NB4 (cell line): Measurements from ENCODE around the gene TNXB.

Source experiments
- MAX ChIP-seq: IDR thresholded peaks from 2 replicates; pipeline ENCODE4 v1.6.1; 2011; ENCODE audit warnings: low read depth, low read length
- POLR2A ChIP-seq: IDR thresholded peaks from 2 replicates; pipeline ENCODE4 v1.6.1; 2011; ENCODE audit warnings: mild to moderate bottlenecking; ENCODE audit not compliant: insufficient read length; ENCODE audit errors: extremely low read depth
- TF ChIP-seq, protein P1 (sequence below): IDR thresholded peaks from one replicate; pipeline ENCODE4 v1.5.1; 2012; ENCODE audit warnings: low read depth, low read length

DNA sequence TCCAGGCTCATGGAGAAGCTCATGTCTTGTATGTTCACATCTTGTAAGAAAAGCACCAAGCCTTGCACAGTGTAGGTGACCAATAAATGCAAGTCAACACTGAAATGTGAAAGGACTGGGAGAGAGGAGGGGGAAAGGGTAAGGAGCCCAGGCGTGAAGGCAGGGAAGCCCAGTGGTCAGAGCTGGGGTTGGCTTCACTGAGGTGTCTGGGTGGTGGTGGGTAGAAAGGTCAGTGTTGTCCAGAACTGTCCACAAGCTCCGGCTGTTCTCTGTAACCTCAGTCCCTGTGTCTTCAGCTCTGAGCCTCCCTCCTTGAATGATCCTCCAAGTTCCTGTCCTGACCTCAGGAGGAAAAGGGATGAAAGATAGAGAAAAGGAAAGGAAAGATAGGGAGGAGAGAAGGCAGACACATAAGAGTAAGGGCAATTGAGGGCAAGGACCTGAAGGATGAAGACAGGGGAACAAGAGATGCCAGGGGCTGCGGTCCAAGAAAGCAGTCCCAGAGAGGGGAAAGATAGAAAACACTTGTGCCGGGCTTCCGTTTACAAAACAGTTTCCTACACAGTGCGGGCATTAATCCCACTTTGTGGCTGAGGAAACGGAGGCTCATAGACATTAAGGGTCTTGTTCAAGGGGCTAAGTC is 2.4 kb upstream of the TNXB start:
- TF ChIP-seq, protein P1, sequence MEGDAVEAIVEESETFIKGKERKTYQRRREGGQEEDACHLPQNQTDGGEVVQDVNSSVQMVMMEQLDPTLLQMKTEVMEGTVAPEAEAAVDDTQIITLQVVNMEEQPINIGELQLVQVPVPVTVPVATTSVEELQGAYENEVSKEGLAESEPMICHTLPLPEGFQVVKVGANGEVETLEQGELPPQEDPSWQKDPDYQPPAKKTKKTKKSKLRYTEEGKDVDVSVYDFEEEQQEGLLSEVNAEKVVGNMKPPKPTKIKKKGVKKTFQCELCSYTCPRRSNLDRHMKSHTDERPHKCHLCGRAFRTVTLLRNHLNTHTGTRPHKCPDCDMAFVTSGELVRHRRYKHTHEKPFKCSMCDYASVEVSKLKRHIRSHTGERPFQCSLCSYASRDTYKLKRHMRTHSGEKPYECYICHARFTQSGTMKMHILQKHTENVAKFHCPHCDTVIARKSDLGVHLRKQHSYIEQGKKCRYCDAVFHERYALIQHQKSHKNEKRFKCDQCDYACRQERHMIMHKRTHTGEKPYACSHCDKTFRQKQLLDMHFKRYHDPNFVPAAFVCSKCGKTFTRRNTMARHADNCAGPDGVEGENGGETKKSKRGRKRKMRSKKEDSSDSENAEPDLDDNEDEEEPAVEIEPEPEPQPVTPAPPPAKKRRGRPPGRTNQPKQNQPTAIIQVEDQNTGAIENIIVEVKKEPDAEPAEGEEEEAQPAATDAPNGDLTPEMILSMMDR = no peak
- no peak for TF ChIP-seq POLR2A
- no peak for TF ChIP-seq MAX
